NB4 (cell line): ENCODE data around the gene DLK1.

Experiments used
- CTCF ChIP-seq: IDR thresholded peaks from one replicate; pipeline ENCODE4 v1.5.1; 2012; ENCODE audit warnings: low read depth, low read length
- MYC ChIP-seq: IDR thresholded peaks from 2 replicates; pipeline ENCODE4 v1.6.1; 2011; ENCODE audit warnings: low read depth, low read length
- POLR2A ChIP-seq: IDR thresholded peaks from 2 replicates; pipeline ENCODE4 v1.6.1; 2011; ENCODE audit warnings: mild to moderate bottlenecking; ENCODE audit not compliant: insufficient read length; ENCODE audit errors: extremely low read depth

GRCh38 chr14:100709289-100710284 is 17.1 kb upstream of the DLK1 start:
- TF ChIP-seq POLR2A = no peak
- TF ChIP-seq CTCF = no peak
- no peak for TF ChIP-seq MYC
